Endodermal cell (in vitro differentiated cells): ENCODE measurements around the gene HECTD3. TPM values are rescaled to one million over a fixed set of nuclear protein-coding genes. Genes with fewer than 3 reads are reported as not detected.

Source experiments
- total RNA-seq, 2 donors: library from RNA; stranded (reverse); fragmentation: NEBNext Ultra II Directional in 1 of 2; extraction: Animal tissue kit (Norgen Biotek cat#: 25700) in 1 of 2; gene quantifications; 2 replicates in 1 of 2; 3 replicates in 1 of 2; pipeline ENCODE4 v1.2.1, GENCODE V29; 2021

HECTD3 gene
- total RNA-seq, 2 donors from 2014 or later: 33.2 to 43.7 TPM

Other genes starting within 250 kb of the HECTD3 start
- gene RPS8, start 235.8 kb downstream of the HECTD3 start, total RNA-seq: 1,000 to 10,000 TPM; 2,014 to 2,050 TPM
- gene BEST4, start 223.2 kb downstream of the HECTD3 start, total RNA-seq: 1 to 10 TPM; 1.6 to 2.3 TPM
- gene PLK3, start 210.9 kb downstream of the HECTD3 start, total RNA-seq: 1 to 10 TPM; 3.3 to 9.0 TPM
- under 1 TPM in 1 of 2 donors, not detected in 1; 0.64 TPM for gene DYNLT4, start 204.0 kb downstream of the HECTD3 start, total RNA-seq
- gene BTBD19, start 202.8 kb downstream of the HECTD3 start, total RNA-seq: 1 to 10 TPM; 7.4 to 7.9 TPM
- 1 to 10 TPM; 1.5 to 1.6 TPM for gene PTCH2, start 168.1 kb downstream of the HECTD3 start, total RNA-seq
- gene EIF2B3, start 24.7 kb downstream of the HECTD3 start, total RNA-seq: 10 to 100 TPM; 24.2 to 27.2 TPM
- 100 to 1,000 TPM in 1 of 2 donors, 10 to 100 TPM in 1; 86.8 to 107 TPM for gene UROD, start 930 bp upstream of the HECTD3 start, total RNA-seq
- 10 to 100 TPM in 1 of 2 donors, 1 to 10 TPM in 1; 8.8 to 12.3 TPM for gene ZSWIM5, start 195.3 kb upstream of the HECTD3 start, total RNA-seq